Spinal cord (tissue), 10 donors: ENCODE measurements around the gene PLXNA4. TPM values are rescaled to one million over a fixed set of nuclear protein-coding genes. Genes with fewer than 3 reads are reported as not detected.

Source experiments
- DNase-seq, 6 donors: peaks; one replicate each; pipeline versions ENCODE4 v3.0.0 to v3.0.0-alpha.2; 2013 to 2015; ENCODE audit warnings: low spot score in 6 of 6, low read depth in 4 of 6
- H3K27ac ChIP-seq: one replicate; pipeline ENCODE4 v1.5.1; 2013; ENCODE audit warnings: low read depth, low read length, control low read depth
- H3K27me3 ChIP-seq: one replicate; pipeline ENCODE4 v1.6.1; 2013; ENCODE audit warnings: low read length; ENCODE audit not compliant: control insufficient read depth, insufficient read depth
- H3K36me3 ChIP-seq: one replicate; pipeline ENCODE4 v1.6.1; 2013; ENCODE audit warnings: low read length; ENCODE audit not compliant: control insufficient read depth, insufficient read depth
- H3K4me1 ChIP-seq: one replicate; pipeline ENCODE4 v1.6.1; 2013; ENCODE audit warnings: low read length; ENCODE audit not compliant: control insufficient read depth, insufficient read depth
- H3K4me3 ChIP-seq: one replicate; pipeline ENCODE4 v1.5.1; 2013; ENCODE audit warnings: low read depth, low read length, control low read depth
- H3K9me3 ChIP-seq: one replicate; pipeline ENCODE4 v1.6.1; 2013; ENCODE audit warnings: low read length; ENCODE audit not compliant: control insufficient read depth, insufficient read depth
- WGBS: methylation state at CpG from one replicate; pipeline ENCODE4 v1.1.5; 2013; ENCODE audit warnings: missing lambda C conversion rate; ENCODE audit not compliant: insufficient coverage; 5-methylcytosine and 5-hydroxymethylcytosine counted together
- polyA plus RNA-seq, 2 donors: library from polyadenylated mRNA; unstranded; fragments of 120-200 nt; gene quantifications; one replicate each; pipeline ENCODE4 v1.2.1, GENCODE V29; 2013; ENCODE audit not compliant: insufficient read length in 2 of 2
- total RNA-seq, 2 donors: library from RNA; depleted of rRNA in 1 of 2; stranded (reverse); fragments of 120-200 nt in 1 of 2; fragments of >200 nt in 1 of 2; gene quantifications; one replicate each; pipeline versions ENCODE4 v1.2.3 to v1.2.4, GENCODE V29; 2013 to 2014
- donor health status: healthy.

PLXNA4 gene
- total and polyA plus RNA-seq, 4 donors = 13.8 to 29.7 (median 23.2) TPM

- no peak overlapping the region for H3K27ac ChIP-seq
- no peaks in the 10 kb centered on the region for H3K9me3 ChIP-seq
- H3K4me1 ChIP-seq = no peaks in the 10 kb centered on the region
- 73% methylated on average over 11 of the region's 11 CpGs for WGBS
- DNase-seq = peak in 1 of 6 donors; percentile 69
- peaks cover 34% of the 10 kb centered on the region for H3K36me3 ChIP-seq
- H3K27me3 ChIP-seq = no peaks in the 10 kb centered on the region
- no peak overlapping the region for H3K4me3 ChIP-seq
Measured at GRCh38 chr7:132226046-132226956, 350.0 kb downstream of the PLXNA4 start.

GRCh38 chr7:132225216-132226030, 350.8 kb downstream of the PLXNA4 start:
- WGBS = 78% methylated on average over 5 of the region's 8 CpGs
- Histone ChIP-seq H3K9me3 (no peaks in the 10 kb centered on the region), H3K4me3 (no peak overlapping the region), H3K27me3 (no peaks in the 10 kb centered on the region), H3K36me3 (peaks cover 34% of the 10 kb centered on the region), H3K4me1 (no peaks in the 10 kb centered on the region), H3K27ac (no peak overlapping the region)
- no peak for DNase-seq

- Histone ChIP-seq H3K36me3 (peaks cover 22% of the 10 kb centered on the region), H3K4me3 (no peak overlapping the region), H3K4me1 (peaks cover 4% of the 10 kb centered on the region), H3K27me3 (no peaks in the 10 kb centered on the region), H3K9me3 (no peaks in the 10 kb centered on the region), H3K27ac (no peak overlapping the region)
- DNase-seq = no peak
Measured at GRCh38 chr7:132221356-132221755, 354.9 kb downstream of the PLXNA4 start.

GRCh38 chr7:132220060-132220459, 356.2 kb downstream of the PLXNA4 start:
- Histone ChIP-seq H3K27ac (no peak overlapping the region), H3K27me3 (no peaks in the 10 kb centered on the region), H3K9me3 (no peaks in the 10 kb centered on the region), H3K4me1 (peaks cover 4% of the 10 kb centered on the region), H3K36me3 (peaks cover 15% of the 10 kb centered on the region), H3K4me3 (no peak overlapping the region)
- DNase-seq = no peak
- WGBS = 100% methylated on average over 1 of the region's 1 CpG

- no peak for DNase-seq
- Histone ChIP-seq H3K4me1 (peaks cover 4% of the 10 kb centered on the region), H3K4me3 (no peak overlapping the region), H3K27ac (no peak overlapping the region), H3K27me3 (no peaks in the 10 kb centered on the region), H3K9me3 (no peaks in the 10 kb centered on the region), H3K36me3 (peaks cover 15% of the 10 kb centered on the region)
- 50% methylated on average over 1 of the region's 4 CpGs for WGBS
Measured at GRCh38 chr7:132218876-132219275, 357.4 kb downstream of the PLXNA4 start.

- H3K9me3 ChIP-seq = no peaks in the 10 kb centered on the region
- H3K27ac ChIP-seq = no peak overlapping the region
- peaks cover under 1% of the 10 kb centered on the region for H3K36me3 ChIP-seq
- no peaks in the 10 kb centered on the region for H3K27me3 ChIP-seq
- 45% methylated on average over 2 of the region's 8 CpGs for WGBS
- H3K4me3 ChIP-seq = no peak overlapping the region
- peak in 1 of 6 donors; percentile 56 for DNase-seq
- peaks cover 4% of the 10 kb centered on the region for H3K4me1 ChIP-seq
Measured at GRCh38 chr7:132216847-132217525, 359.3 kb downstream of the PLXNA4 start.

GRCh38 chr7:132214452-132214851, 361.8 kb downstream of the PLXNA4 start:
- Histone ChIP-seq H3K9me3 (no peaks in the 10 kb centered on the region), H3K4me1 (peaks cover 4% of the 10 kb centered on the region), H3K36me3 (peaks cover 18% of the 10 kb centered on the region), H3K27me3 (no peaks in the 10 kb centered on the region), H3K27ac (no peak overlapping the region), H3K4me3 (no peak overlapping the region)
- no peak for DNase-seq
- WGBS = 67% methylated on average over 6 of the region's 6 CpGs

GRCh38 chr7:132213583-132213982, 362.7 kb downstream of the PLXNA4 start:
- Histone ChIP-seq H3K4me1 (peaks cover 4% of the 10 kb centered on the region), H3K36me3 (peaks cover 20% of the 10 kb centered on the region)
- 100% methylated on average over 1 of the region's 5 CpGs for WGBS

GRCh38 chr7:132211971-132212370, 364.3 kb downstream of the PLXNA4 start:
- WGBS = 100% methylated on average over 1 of the region's 4 CpGs
- peaks cover 31% of the 10 kb centered on the region for H3K36me3 ChIP-seq

More at GRCh38 chr7:132213583-132213982, 362.7 kb downstream of the PLXNA4 start:
- no peak overlapping the region for H3K27ac ChIP-seq
- no peak for DNase-seq
- H3K4me3 ChIP-seq = no peak overlapping the region
- H3K9me3 ChIP-seq = no peaks in the 10 kb centered on the region
- no peaks in the 10 kb centered on the region for H3K27me3 ChIP-seq

More at GRCh38 chr7:132211971-132212370, 364.3 kb downstream of the PLXNA4 start:
- no peak overlapping the region for H3K4me3 ChIP-seq
- H3K9me3 ChIP-seq = no peaks in the 10 kb centered on the region
- no peaks in the 10 kb centered on the region for H3K27me3 ChIP-seq
- DNase-seq = no peak
- H3K4me1 ChIP-seq = peaks cover 5% of the 10 kb centered on the region
- H3K27ac ChIP-seq = no peak overlapping the region
